ENCODE data around the gene CDC16. TPM values are rescaled to one million over a fixed set of nuclear protein-coding genes. Genes with fewer than 3 reads are reported as not detected.
"Not testable (repeated sequence)": the region's sequence is repeated elsewhere in the genome, so short reads cannot be mapped to it uniquely, and the experiment has no call there.

CDC16 gene
- total and polyA plus RNA-seq, 2 of the 8 experiments (the other 6 are each of a cell fraction or from before 2014, with no cell fraction given), result 42.5 to 83.4 TPM

DNA sequence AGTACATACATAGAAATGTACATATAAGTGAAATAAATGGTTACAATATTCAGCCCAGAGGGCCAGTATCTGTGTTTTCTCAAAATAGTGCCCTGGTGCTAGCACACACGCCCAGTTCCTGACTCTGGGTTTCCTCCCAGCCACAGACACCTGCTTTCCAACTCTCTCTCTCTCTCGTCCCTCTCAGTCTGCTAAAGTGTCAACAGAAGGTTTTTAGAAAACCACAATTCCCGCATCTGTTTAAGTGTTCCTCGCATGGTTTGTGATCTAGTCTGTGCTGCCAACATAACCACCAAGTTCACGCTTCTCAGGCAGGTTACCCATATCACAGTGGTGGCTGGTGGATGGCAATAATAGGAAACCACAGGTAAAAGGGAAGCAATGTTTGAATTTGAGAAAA lies 28.9 kb downstream of the CDC16 start:
- no peak overlapping the region for H4K91ac ChIP-seq (replicated peaks; ENCODE audit: insufficient read length, low read length)
- FAIRE-seq, result no peak
- CTCF ChIA-PET (ENCODE audit: partially characterized antibody), result no interaction called here

DNA sequence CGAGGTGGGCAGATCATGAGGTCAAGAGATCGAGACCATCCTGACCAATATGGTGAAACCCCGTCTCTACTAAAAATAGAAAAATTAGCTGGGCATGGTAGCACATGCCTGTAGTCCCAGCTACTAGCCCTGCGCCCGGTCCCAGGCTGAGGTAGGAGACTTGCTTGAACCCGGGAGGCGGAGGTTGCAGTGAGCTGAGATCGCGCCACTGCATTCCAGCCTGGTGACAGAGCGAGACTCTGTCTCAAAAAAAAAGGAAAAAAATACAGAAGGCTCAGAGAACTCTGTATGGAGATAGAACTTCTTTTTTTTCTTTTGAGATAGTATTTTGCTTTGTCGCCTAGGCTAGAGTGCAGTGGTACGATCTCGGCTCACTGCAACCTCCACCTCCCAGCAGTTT lies 29.6 kb downstream of the CDC16 start:
- DNase-seq (ENCODE audit: low read depth in 1 of 2, low spot score in 2 of 2); H3K23ac ChIP-seq (ENCODE audit: insufficient read length); H2BK20ac ChIP-seq (ENCODE audit: low read length); H3K9ac ChIP-seq (replicated peaks in 1 of 4; ENCODE audit: extremely low read depth in 1 of 4, low read depth in 3 of 4, low read length in 3 of 4); H2BK5ac ChIP-seq (ENCODE audit: low read depth, low read length); H3K9me3 ChIP-seq (ENCODE audit: insufficient read depth in 2 of 2, low read depth in 1 of 2, low read length in 1 of 2); H3K4ac ChIP-seq (replicated peaks; ENCODE audit: insufficient read length, low read depth, low read length); H3K4me2 ChIP-seq (ENCODE audit: insufficient read depth in 1 of 2, low read depth in 2 of 2, low read length in 2 of 2); H2AK5ac ChIP-seq (ENCODE audit: low read depth, low read length); H2BK12ac ChIP-seq (ENCODE audit: low read depth, low read length); H3K14ac ChIP-seq (ENCODE audit: insufficient read length); H2BK120ac ChIP-seq (replicated peaks; ENCODE audit: low read depth, low read length); H3K27me3 ChIP-seq (replicated peaks in 1 of 4; ENCODE audit: control insufficient read depth in 3 of 4, extremely low read depth in 1 of 4, insufficient read depth in 3 of 4, low read length in 3 of 4); H2AFZ ChIP-seq (ENCODE audit: low read length); H3K79me2 ChIP-seq (ENCODE audit: control insufficient read depth in 1 of 2, insufficient read depth in 2 of 2, low read length in 2 of 2); H2BK15ac ChIP-seq (ENCODE audit: low read length); H3K18ac ChIP-seq (ENCODE audit: extremely low read depth, low read length); H3K23me2 ChIP-seq (ENCODE audit: low read depth, low read length); H3K56ac ChIP-seq (replicated peaks; ENCODE audit: insufficient read length, low read depth, low read length); H3K27ac ChIP-seq (ENCODE audit: low read depth, low read length); FAIRE-seq; H3K4me3 ChIP-seq (ENCODE audit: extremely low read depth in 1 of 4, insufficient read depth in 2 of 4, low read depth in 3 of 4, low read length in 4 of 4); H4K5ac ChIP-seq (ENCODE audit: insufficient read length, low read depth, low read length); CTCF ChIA-PET (ENCODE audit: partially characterized antibody); H3K4me1 ChIP-seq (replicated peaks in 1 of 4; ENCODE audit: control insufficient read depth in 3 of 4, insufficient read depth in 4 of 4, low read length in 3 of 4); H4K91ac ChIP-seq (replicated peaks; ENCODE audit: insufficient read length, low read length); H4K8ac ChIP-seq (ENCODE audit: extremely low read depth, insufficient read depth, low read length); H3K79me1 ChIP-seq (ENCODE audit: low read depth, low read length): not testable (repeated sequence)
- WGBS, 2 experiments (ENCODE audit: extremely low coverage in 1 of 2, insufficient coverage in 1 of 2, insufficient read length in 1 of 2, insufficient replicate concordance in 2 of 2, low coverage in 1 of 2, low lambda C conversion rate in 2 of 2, missing lambda C conversion rate in 1 of 2), result 89% methylated on average over 13 of the region's 13 CpGs; no CpG with 5 or more reads in 1 of the 2 experiments
- Histone ChIP-seq H4K20me1 (replicated peaks in 1 of 2; ENCODE audit: control insufficient read depth in 1 of 2, insufficient read depth in 2 of 2, low read length in 2 of 2) (peaks cover 0 to 12% of the 10 kb centered on the region in 2 experiments), H3K36me3 (ENCODE audit: control insufficient read depth in 2 of 4, insufficient read depth in 4 of 4, low read length in 3 of 4) (peaks cover 30 to 92% (median 74%) of the 10 kb centered on the region in 4 experiments)
- POLR2A ChIA-PET (ENCODE audit: partially characterized antibody), result interaction anchor here (0.7 to 2.3 kb wide), 5 partner anchors 8 to 22 kb away, joined by 3 to 9 read pairs (median 6); partner anchors contain the start of gene UPF3A

More for the DNA sequence above, 28.9 kb downstream of the CDC16 start:
- no peak overlapping the region for H2BK12ac ChIP-seq (ENCODE audit: low read depth, low read length)
- H3K27me3 ChIP-seq (replicated peaks in 1 of 4; ENCODE audit: control insufficient read depth in 3 of 4, extremely low read depth in 1 of 4, insufficient read depth in 3 of 4, low read length in 3 of 4), result no peaks in the 10 kb centered on the region
- no peak for DNase-seq (ENCODE audit: low read depth in 1 of 2, low spot score in 2 of 2)
- no peak overlapping the region for H2BK15ac ChIP-seq (ENCODE audit: low read length)
- no peaks in the 10 kb centered on the region for H3K4me1 ChIP-seq (replicated peaks in 1 of 4; ENCODE audit: control insufficient read depth in 3 of 4, insufficient read depth in 4 of 4, low read length in 3 of 4)
- H3K79me2 ChIP-seq (ENCODE audit: control insufficient read depth in 1 of 2, insufficient read depth in 2 of 2, low read length in 2 of 2), result no peaks in the 10 kb centered on the region
- H4K5ac ChIP-seq (ENCODE audit: insufficient read length, low read depth, low read length), result no peak overlapping the region
- no peak overlapping the region for H3K4me3 ChIP-seq (ENCODE audit: extremely low read depth in 1 of 4, insufficient read depth in 2 of 4, low read depth in 3 of 4, low read length in 4 of 4)
- no peak overlapping the region for H3K56ac ChIP-seq (replicated peaks; ENCODE audit: insufficient read length, low read depth, low read length)
- 83% methylated on average over 5 of the region's 5 CpGs; no CpG with 5 or more reads in 1 of the 2 experiments for WGBS, 2 experiments (ENCODE audit: extremely low coverage in 1 of 2, insufficient coverage in 1 of 2, insufficient read length in 1 of 2, insufficient replicate concordance in 2 of 2, low coverage in 1 of 2, low lambda C conversion rate in 2 of 2, missing lambda C conversion rate in 1 of 2)
- H3K9me3 ChIP-seq (ENCODE audit: insufficient read depth in 2 of 2, low read depth in 1 of 2, low read length in 1 of 2), result no peaks in the 10 kb centered on the region
- no peak overlapping the region for H4K8ac ChIP-seq (ENCODE audit: extremely low read depth, insufficient read depth, low read length)
- no peak overlapping the region for H3K27ac ChIP-seq (ENCODE audit: low read depth, low read length)
- H3K9ac ChIP-seq (replicated peaks in 1 of 4; ENCODE audit: extremely low read depth in 1 of 4, low read depth in 3 of 4, low read length in 3 of 4), result no peak overlapping the region
- no peak overlapping the region for H3K14ac ChIP-seq (ENCODE audit: insufficient read length)
- H3K36me3 ChIP-seq (ENCODE audit: control insufficient read depth in 2 of 4, insufficient read depth in 4 of 4, low read length in 3 of 4), result peaks cover 31 to 92% (median 72%) of the 10 kb centered on the region in 4 experiments
- POLR2A ChIA-PET (ENCODE audit: partially characterized antibody), result no interaction called here
- H3K23ac ChIP-seq (ENCODE audit: insufficient read length), result no peak overlapping the region
- no peak overlapping the region for H3K18ac ChIP-seq (ENCODE audit: extremely low read depth, low read length)
- no peak overlapping the region for H2BK120ac ChIP-seq (replicated peaks; ENCODE audit: low read depth, low read length)
- no peak overlapping the region for H2AK5ac ChIP-seq (ENCODE audit: low read depth, low read length)
- no peak overlapping the region for H2BK5ac ChIP-seq (ENCODE audit: low read depth, low read length)
- no peak for TF ChIP-seq SIN3A (conservative IDR thresholded peaks at IDR 0.05 in 1 of 2, IDR thresholded peaks at IDR 0.05 in 1 of 2; ENCODE audit: low read depth in 1 of 2, low read length in 2 of 2)
- no peak overlapping the region for H3K4me2 ChIP-seq (ENCODE audit: insufficient read depth in 1 of 2, low read depth in 2 of 2, low read length in 2 of 2)
- no peaks in the 10 kb centered on the region for H3K79me1 ChIP-seq (ENCODE audit: low read depth, low read length)
- H3K4ac ChIP-seq (replicated peaks; ENCODE audit: insufficient read length, low read depth, low read length), result no peak overlapping the region
- H2AFZ ChIP-seq (ENCODE audit: low read length), result no peak overlapping the region
- no peaks in the 10 kb centered on the region for H3K23me2 ChIP-seq (ENCODE audit: low read depth, low read length)
- no peak overlapping the region for H2BK20ac ChIP-seq (ENCODE audit: low read length)
- peaks cover 0 to 12% of the 10 kb centered on the region in 2 experiments for H4K20me1 ChIP-seq (replicated peaks in 1 of 2; ENCODE audit: control insufficient read depth in 1 of 2, insufficient read depth in 2 of 2, low read length in 2 of 2)
